ENCODE measurements around the gene MACIR.

The MACIR gene

GRCh38 chr5:103247118-103247517 is 11.4 kb upstream of the MACIR start:
- no peak for DNase-seq

GRCh38 chr5:103249068-103249467 is 9.5 kb upstream of the MACIR start:
- no peak for DNase-seq

- no peak for DNase-seq
Measured at GRCh38 chr5:103254921-103255320, 3.6 kb upstream of the MACIR start.

GRCh38 chr5:103255691-103256090 is 2.9 kb upstream of the MACIR start:
- DNase-seq: no peak

- DNase-seq: no peak
Measured at GRCh38 chr5:103256178-103256577, 2.4 kb upstream of the MACIR start.

GRCh38 chr5:103258957-103259704 is 568 bp downstream of the MACIR start:
- peak; percentile 61 for DNase-seq

- peak; percentile 58 for DNase-seq
Measured at GRCh38 chr5:103259705-103260355, 1.3 kb downstream of the MACIR start.

- no peak for DNase-seq
Measured at GRCh38 chr5:103260951-103261350, 2.4 kb downstream of the MACIR start.

GRCh38 chr5:103262422-103262871 is 3.9 kb downstream of the MACIR start:
- DNase-seq: no peak

- DNase-seq: no peak
Measured at GRCh38 chr5:103263054-103263453, 4.5 kb downstream of the MACIR start.

GRCh38 chr5:103264508-103264907 is 5.9 kb downstream of the MACIR start:
- no peak for DNase-seq

GRCh38 chr5:103270581-103270980 is 12.0 kb downstream of the MACIR start:
- no peak for DNase-seq

GRCh38 chr5:103271570-103272289 is 13.2 kb downstream of the MACIR start:
- no peak for DNase-seq

GRCh38 chr5:103272377-103272776 is 13.8 kb downstream of the MACIR start:
- DNase-seq: no peak

GRCh38 chr5:103273952-103274351 is 15.4 kb downstream of the MACIR start:
- DNase-seq: no peak

- no peak for DNase-seq
Measured at GRCh38 chr5:103275851-103276250, 17.3 kb downstream of the MACIR start.

- no peak for DNase-seq
Measured at GRCh38 chr5:103280967-103281366, 22.4 kb downstream of the MACIR start.

- DNase-seq: no peak
Measured at GRCh38 chr5:103283120-103283519, 24.6 kb downstream of the MACIR start.

- no peak for DNase-seq
Measured at GRCh38 chr5:103283869-103284268, 25.3 kb downstream of the MACIR start.

GRCh38 chr5:103286622-103287021 is 28.1 kb downstream of the MACIR start:
- DNase-seq: no peak

GRCh38 chr5:103289024-103289423 is 30.5 kb downstream of the MACIR start:
- DNase-seq: no peak

- DNase-seq: no peak
Measured at GRCh38 chr5:103290846-103291245, 32.3 kb downstream of the MACIR start.

- no peak for DNase-seq
Measured at GRCh38 chr5:103291606-103292005, 33.0 kb downstream of the MACIR start.

GRCh38 chr5:103293099-103293498 is 34.5 kb downstream of the MACIR start:
- no peak for DNase-seq
